ENCODE data around the gene SPATS2L.
A peak's percentile ranks its signal among the peaks of the same experiment; 100 is the strongest.

SPATS2L gene

DNA sequence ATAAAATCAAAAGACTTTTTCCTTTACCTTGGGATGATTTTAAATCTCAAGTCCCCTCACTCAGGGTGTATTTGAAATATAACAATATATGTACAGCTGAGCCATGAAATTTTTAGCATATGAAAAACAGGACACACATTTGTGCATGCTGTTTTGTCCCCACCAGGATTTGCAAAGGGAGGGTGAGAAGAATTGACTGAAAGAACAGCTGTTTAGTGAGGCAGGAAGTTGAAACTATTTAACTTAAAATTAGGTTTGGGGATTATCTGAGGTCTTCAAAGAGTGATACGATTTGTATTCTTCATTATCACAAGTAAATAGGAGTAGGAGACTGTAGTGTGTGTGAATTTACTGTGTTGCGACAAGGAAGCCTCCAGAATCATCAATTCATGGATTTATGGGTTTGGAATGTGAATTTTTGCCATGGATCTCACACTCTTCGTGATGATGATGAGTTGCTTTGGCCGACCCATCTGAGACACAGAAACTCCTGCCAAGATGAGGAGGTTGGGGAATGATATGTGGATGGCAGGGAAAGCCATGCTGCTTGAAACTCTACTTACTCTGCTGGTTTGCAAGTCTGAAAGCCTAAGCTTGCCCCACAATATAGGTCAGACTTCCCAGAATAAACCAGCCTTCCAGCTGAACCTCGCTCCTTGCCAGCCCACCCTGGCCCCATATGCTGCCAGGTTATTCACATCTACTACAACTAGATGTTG is 31.0 kb upstream of the SPATS2L start:
- no peak for DNase-seq (ENCODE audit: low spot score)
- H3K36me3 ChIP-seq (ENCODE audit: low read depth): no peaks in the 10 kb centered on the region
- peaks cover 21% of the 10 kb centered on the region for H3K4me1 ChIP-seq (ENCODE audit: insufficient read depth, poor library complexity, severe bottlenecking)
- no peak overlapping the region for H3K4me3 ChIP-seq (ENCODE audit: severe bottlenecking)
- ATAC-seq (ENCODE audit: low read depth): no peak
- H3K27me3 ChIP-seq (ENCODE audit: insufficient read depth, poor library complexity, severe bottlenecking): no peaks in the 10 kb centered on the region
- no peak overlapping the region for H3K27ac ChIP-seq (ENCODE audit: poor library complexity, severe bottlenecking)
- no peak for TF ChIP-seq CTCF (IDR thresholded peaks at IDR 0.05; ENCODE audit: poor library complexity, severe bottlenecking)
- no peaks in the 10 kb centered on the region for H3K9me3 ChIP-seq (ENCODE audit: severe bottlenecking)

DNA sequence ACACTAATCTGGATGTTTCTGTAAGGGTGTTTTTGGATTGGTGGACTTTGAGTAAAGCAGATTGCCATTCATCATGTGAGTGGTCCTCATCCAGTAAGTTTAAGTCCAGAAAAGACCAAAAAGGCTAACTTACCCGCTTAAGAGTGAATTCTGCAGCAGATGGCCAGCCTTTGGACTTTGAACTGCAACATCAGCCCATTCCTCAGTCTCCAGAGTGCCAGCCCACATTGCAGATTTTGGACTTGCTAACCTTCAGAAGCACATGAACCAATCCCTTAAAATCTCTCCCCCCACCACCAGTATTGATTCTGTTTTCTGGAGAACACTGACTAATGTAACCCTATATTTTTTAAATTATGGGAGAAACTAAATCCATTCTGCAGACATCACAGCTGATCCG is 30.0 kb upstream of the SPATS2L start:
- peaks cover 21% of the 10 kb centered on the region for H3K4me1 ChIP-seq (ENCODE audit: insufficient read depth, poor library complexity, severe bottlenecking)
- no peaks in the 10 kb centered on the region for H3K36me3 ChIP-seq (ENCODE audit: low read depth)
- TF ChIP-seq CTCF (IDR thresholded peaks at IDR 0.05; ENCODE audit: poor library complexity, severe bottlenecking): no peak
- H3K27me3 ChIP-seq (ENCODE audit: insufficient read depth, poor library complexity, severe bottlenecking): no peaks in the 10 kb centered on the region
- no peak overlapping the region for H3K4me3 ChIP-seq (ENCODE audit: severe bottlenecking)
- H3K27ac ChIP-seq (ENCODE audit: poor library complexity, severe bottlenecking): no peak overlapping the region
- no peak for DNase-seq (ENCODE audit: low spot score)
- no peak for ATAC-seq (ENCODE audit: low read depth)
- no peaks in the 10 kb centered on the region for H3K9me3 ChIP-seq (ENCODE audit: severe bottlenecking)

- no peak overlapping the region for H3K4me3 ChIP-seq (ENCODE audit: severe bottlenecking)
- H3K36me3 ChIP-seq (ENCODE audit: low read depth): no peaks in the 10 kb centered on the region
Observed at GRCh38 chr2:200278694-200279316, 27.7 kb upstream of the SPATS2L start.

DNA sequence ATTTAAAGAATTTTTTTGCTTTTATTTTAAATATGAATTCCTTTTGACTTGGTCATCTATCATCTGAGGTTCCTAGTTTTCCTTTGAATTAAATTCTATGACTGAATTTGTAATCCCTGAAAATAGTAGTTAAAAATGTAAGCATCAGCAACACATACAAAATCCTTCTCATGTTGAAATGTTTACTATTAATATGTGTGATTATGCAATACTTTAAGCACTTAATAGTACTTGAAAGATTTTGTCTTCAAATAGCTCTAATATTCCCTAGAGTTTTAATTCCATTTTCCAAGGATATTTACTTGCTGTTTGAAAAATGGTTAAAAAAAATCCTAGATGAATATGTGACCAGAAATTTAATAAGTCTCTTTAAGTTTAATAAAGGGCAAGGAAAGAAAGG is 26.6 kb upstream of the SPATS2L start:
- TF ChIP-seq CTCF (IDR thresholded peaks at IDR 0.05; ENCODE audit: poor library complexity, severe bottlenecking): no peak
- Histone ChIP-seq H3K27me3 (ENCODE audit: insufficient read depth, poor library complexity, severe bottlenecking) (no peaks in the 10 kb centered on the region), H3K27ac (ENCODE audit: poor library complexity, severe bottlenecking) (peak overlapping the region; percentile 74), H3K36me3 (ENCODE audit: low read depth) (no peaks in the 10 kb centered on the region), H3K4me3 (ENCODE audit: severe bottlenecking) (no peak overlapping the region), H3K9me3 (ENCODE audit: severe bottlenecking) (no peaks in the 10 kb centered on the region), H3K4me1 (ENCODE audit: insufficient read depth, poor library complexity, severe bottlenecking) (peaks cover 21% of the 10 kb centered on the region)
- no peak for ATAC-seq (ENCODE audit: low read depth)
- DNase-seq (ENCODE audit: low spot score): no peak

More at GRCh38 chr2:200278694-200279316, 27.7 kb upstream of the SPATS2L start:
- peak; percentile 93 for ATAC-seq (ENCODE audit: low read depth)
- Histone ChIP-seq H3K27me3 (ENCODE audit: insufficient read depth, poor library complexity, severe bottlenecking) (no peaks in the 10 kb centered on the region), H3K9me3 (ENCODE audit: severe bottlenecking) (no peaks in the 10 kb centered on the region), H3K4me1 (ENCODE audit: insufficient read depth, poor library complexity, severe bottlenecking) (peaks cover 21% of the 10 kb centered on the region), H3K27ac (ENCODE audit: poor library complexity, severe bottlenecking) (peak overlapping the region; percentile 74)
- DNase-seq (ENCODE audit: low spot score): no peak
- no peak for TF ChIP-seq CTCF (IDR thresholded peaks at IDR 0.05; ENCODE audit: poor library complexity, severe bottlenecking)

GRCh38 chr2:200286578-200286977 is 19.9 kb upstream of the SPATS2L start:
- Histone ChIP-seq H3K4me1 (ENCODE audit: insufficient read depth, poor library complexity, severe bottlenecking) (peaks cover 6% of the 10 kb centered on the region), H3K27me3 (ENCODE audit: insufficient read depth, poor library complexity, severe bottlenecking) (no peaks in the 10 kb centered on the region), H3K27ac (ENCODE audit: poor library complexity, severe bottlenecking) (no peak overlapping the region), H3K4me3 (ENCODE audit: severe bottlenecking) (no peak overlapping the region), H3K36me3 (ENCODE audit: low read depth) (no peaks in the 10 kb centered on the region), H3K9me3 (ENCODE audit: severe bottlenecking) (no peaks in the 10 kb centered on the region)
- ATAC-seq (ENCODE audit: low read depth) (no peak), DNase-seq (ENCODE audit: low spot score) (no peak)
- no peak for TF ChIP-seq CTCF (IDR thresholded peaks at IDR 0.05; ENCODE audit: poor library complexity, severe bottlenecking)
